Measurements from ENCODE around the gene NGEF. TPM values are rescaled to one million over a fixed set of nuclear protein-coding genes. Genes with fewer than 3 reads are reported as not detected.

NGEF gene
- total RNA-seq, 1 experiment from 2014 or later, result 71.3 TPM

GRCh38 chr2:232831496-232831895, 181.6 kb downstream of the NGEF start:
- peaks cover 45% of the 10 kb centered on the region for H3K36me3 ChIP-seq (ENCODE audit: low read depth, low read length)
- CTCF ChIA-PET, result no interaction called here
- no peaks in the 10 kb centered on the region for H3K9me3 ChIP-seq (ENCODE audit: low read length)
- H3K9me2 ChIP-seq (replicated peaks; ENCODE audit: low read length), result no peaks in the 10 kb centered on the region
- H3K27ac ChIP-seq (ENCODE audit: low read length), result no peak overlapping the region
- H2AFZ ChIP-seq (ENCODE audit: low read length), result no peak overlapping the region
- H3K4me1 ChIP-seq (ENCODE audit: insufficient read depth, low read length), result no peaks in the 10 kb centered on the region
- DNase-seq (no peak), ATAC-seq (no peak)
- no peak overlapping the region for H3K4me2 ChIP-seq (ENCODE audit: low read length)
- H3K9ac ChIP-seq (ENCODE audit: low read length), result no peak overlapping the region
- no peaks in the 10 kb centered on the region for H3F3A ChIP-seq (ENCODE audit: low read length, unreplicated experiment)
- no peaks in the 10 kb centered on the region for H3K27me3 ChIP-seq (ENCODE audit: low read length)
- BruUV-seq (replicated peaks), result no TSS peak
- TF ChIP-seq EZH2phosphoT487 (IDR thresholded peaks at IDR 0.05; ENCODE audit: borderline replicate concordance, low read length) (no peak), CTCF (conservative IDR thresholded peaks at IDR 0.05; ENCODE audit: low read depth, low read length) (no peak), EZH2 (IDR thresholded peaks at IDR 0.05; ENCODE audit: low read length, unreplicated experiment) (no peak)
- POLR2A ChIA-PET (ENCODE audit: unreplicated experiment), result no interaction called here
- no peaks in the 10 kb centered on the region for H3K79me2 ChIP-seq (ENCODE audit: low read length)
- intact Hi-C loops (cut with micrococcal nuclease), result no loop called here
- H3K4me3 ChIP-seq (ENCODE audit: low read length), result no peak overlapping the region
- no peaks in the 10 kb centered on the region for H4K20me1 ChIP-seq (ENCODE audit: low read length)

- H3K9me2 ChIP-seq (replicated peaks; ENCODE audit: low read length), result no peaks in the 10 kb centered on the region
- H3K9ac ChIP-seq (ENCODE audit: low read length), result no peak overlapping the region
- no peaks in the 10 kb centered on the region for H3K4me1 ChIP-seq (ENCODE audit: insufficient read depth, low read length)
- no peaks in the 10 kb centered on the region for H4K20me1 ChIP-seq (ENCODE audit: low read length)
- ATAC-seq (no peak), DNase-seq (no peak)
- no peak overlapping the region for H2AFZ ChIP-seq (ENCODE audit: low read length)
- TF ChIP-seq CTCF (conservative IDR thresholded peaks at IDR 0.05; ENCODE audit: low read depth, low read length) (no peak), EZH2phosphoT487 (IDR thresholded peaks at IDR 0.05; ENCODE audit: borderline replicate concordance, low read length) (no peak), EZH2 (IDR thresholded peaks at IDR 0.05; ENCODE audit: low read length, unreplicated experiment) (no peak)
- H3K79me2 ChIP-seq (ENCODE audit: low read length), result no peaks in the 10 kb centered on the region
- H3F3A ChIP-seq (ENCODE audit: low read length, unreplicated experiment), result no peaks in the 10 kb centered on the region
- H3K27me3 ChIP-seq (ENCODE audit: low read length), result no peaks in the 10 kb centered on the region
- POLR2A ChIA-PET (ENCODE audit: unreplicated experiment), result no interaction called here
- CTCF ChIA-PET, result no interaction called here
- no peaks in the 10 kb centered on the region for H3K9me3 ChIP-seq (ENCODE audit: low read length)
- intact Hi-C loops (cut with micrococcal nuclease), result no loop called here
- peaks cover 41% of the 10 kb centered on the region for H3K36me3 ChIP-seq (ENCODE audit: low read depth, low read length)
- no peak overlapping the region for H3K4me3 ChIP-seq (ENCODE audit: low read length)
- H3K27ac ChIP-seq (ENCODE audit: low read length), result no peak overlapping the region
- no TSS peak for BruUV-seq (replicated peaks)
- no peak overlapping the region for H3K4me2 ChIP-seq (ENCODE audit: low read length)
Measured at GRCh38 chr2:232829988-232830387, 183.1 kb downstream of the NGEF start.

Other genes with a start within 250 kb of the NGEF start
- not detected in 2 replicates for gene KCNJ13, start 236.7 kb downstream of the NGEF start, total RNA-seq (2014; rRNA removed)
- 11.1 and 14.3 TPM in 2 replicates for gene SNORC, start 143.0 kb downstream of the NGEF start, total RNA-seq (2014; rRNA removed)
- 4.0 and 4.5 TPM in 2 replicates for gene NEU2, start 19.4 kb upstream of the NGEF start, total RNA-seq (2014; rRNA removed)
- 0.26 and 1.9 TPM in 2 replicates for gene INPP5D, start 47.1 kb upstream of the NGEF start, total RNA-seq (2014; rRNA removed)
- 126 and 173 TPM in 2 replicates for gene ATG16L1, start 238.4 kb upstream of the NGEF start, total RNA-seq (2014; rRNA removed)